Stimulated activated CD4-positive, alpha-beta T cell treated with anti-CD3 and anti-CD28 coated beads, Interleukin-1b, Interleukin-23, amount 100 ng/mL, for 48 hours (primary cell): ENCODE measurements around the gene RIMBP3C.
"Not testable (repeated sequence)": the region's sequence is repeated elsewhere in the genome, so short reads cannot be mapped to it uniquely, and the experiment has no call there.

Source experiments
- DNase-seq: peaks from one replicate; pipeline ENCODE4 v3.0.0-alpha.2; 2020

The RIMBP3C gene

DNA sequence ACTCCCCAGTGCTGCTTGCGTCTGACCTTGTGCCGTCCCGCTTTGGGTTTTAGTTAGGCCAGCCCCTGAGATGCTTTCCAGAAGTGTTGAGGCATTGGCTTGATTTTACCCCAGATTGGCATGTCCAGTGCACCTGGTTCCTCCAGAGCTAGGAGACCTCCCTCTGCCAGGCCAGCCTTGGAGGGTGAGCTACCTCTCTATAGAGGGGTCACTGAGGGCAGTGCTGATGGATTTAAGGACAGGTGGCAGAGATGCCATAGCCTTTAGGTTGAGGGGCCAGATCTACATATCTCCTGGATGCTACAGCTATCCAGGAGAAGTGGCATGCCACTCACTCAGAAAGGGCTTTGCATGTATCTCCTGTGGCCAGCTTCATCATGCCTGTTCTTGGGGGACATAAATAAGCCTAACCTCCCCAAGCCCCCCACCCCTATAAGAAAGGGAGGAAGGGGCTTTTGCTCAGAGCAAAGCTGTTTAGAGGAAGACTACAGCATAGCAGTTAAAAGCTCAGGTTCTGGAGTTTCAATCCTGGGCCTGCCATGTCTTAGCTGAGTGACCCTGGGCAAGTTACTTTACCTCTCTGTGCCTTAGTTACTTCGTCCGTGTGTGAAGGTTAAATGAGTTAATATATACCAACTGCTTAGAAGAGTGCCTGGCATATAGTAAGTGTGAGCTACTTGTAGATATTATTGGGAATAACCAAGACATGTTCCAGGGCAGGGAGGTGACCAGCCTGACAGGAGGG lies 22.7 kb upstream of the RIMBP3C start:
- no peak for DNase-seq

DNA sequence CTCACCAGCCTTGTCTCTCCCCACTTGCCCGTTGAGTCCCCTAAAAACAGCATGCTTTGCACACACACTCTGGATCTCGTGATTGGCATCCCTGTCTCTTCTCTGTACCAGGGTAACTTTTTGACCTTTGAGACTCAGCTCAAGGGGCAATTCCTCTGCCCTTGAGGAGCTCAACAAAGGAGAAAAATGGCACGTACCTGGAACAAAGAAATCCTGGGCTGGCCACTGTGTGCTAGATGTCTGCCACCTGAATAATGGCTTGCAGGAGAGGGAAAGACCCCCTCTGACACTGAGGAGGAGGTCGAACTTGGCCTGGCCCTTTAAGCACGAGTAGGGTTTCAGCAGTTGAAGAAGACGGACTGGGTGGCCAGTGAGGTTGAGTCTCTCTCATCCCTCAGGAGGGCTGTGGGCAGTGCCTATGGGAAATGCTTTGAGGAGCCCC lies 22.1 kb upstream of the RIMBP3C start:
- no peak for DNase-seq

DNA sequence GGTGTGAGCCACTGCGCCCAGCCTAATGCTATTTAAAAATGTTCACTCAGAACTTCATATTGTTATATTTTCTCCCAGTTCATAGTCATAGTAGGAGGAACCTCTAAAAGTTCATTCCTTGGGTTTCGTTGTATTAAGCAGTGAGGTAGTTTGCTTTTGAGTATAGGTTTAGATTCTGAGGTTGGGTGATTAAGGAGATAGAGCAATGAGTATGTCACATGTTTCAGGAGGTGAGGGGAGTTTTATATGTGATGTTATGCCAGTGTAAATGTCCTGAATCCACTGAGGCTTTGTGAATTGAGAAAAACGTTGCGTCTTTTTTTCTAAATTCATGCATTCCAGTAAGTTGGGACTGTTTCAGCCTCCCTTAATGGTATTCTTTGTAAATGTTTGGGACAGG lies 20.4 kb upstream of the RIMBP3C start:
- DNase-seq, result no peak

DNA sequence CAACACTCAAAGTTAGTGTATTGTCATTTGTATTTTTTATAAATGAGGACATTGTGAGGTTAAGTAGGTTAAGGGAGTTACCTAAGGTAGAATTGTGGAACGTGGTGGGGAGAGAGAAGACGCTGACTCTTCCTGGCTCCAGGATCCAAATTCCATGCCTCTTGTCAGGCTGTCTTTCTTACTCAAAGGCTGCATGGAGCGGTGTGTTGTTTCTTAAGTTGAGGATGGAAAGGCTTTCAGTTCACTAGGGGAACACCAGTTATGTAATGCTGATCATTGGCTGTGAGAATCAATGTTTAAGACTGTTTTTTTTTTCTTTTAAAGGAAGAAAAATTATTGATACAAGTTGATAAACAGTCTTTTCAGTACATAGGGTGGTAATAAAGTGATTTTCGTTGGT lies 19.1 kb upstream of the RIMBP3C start:
- no peak for DNase-seq

DNA sequence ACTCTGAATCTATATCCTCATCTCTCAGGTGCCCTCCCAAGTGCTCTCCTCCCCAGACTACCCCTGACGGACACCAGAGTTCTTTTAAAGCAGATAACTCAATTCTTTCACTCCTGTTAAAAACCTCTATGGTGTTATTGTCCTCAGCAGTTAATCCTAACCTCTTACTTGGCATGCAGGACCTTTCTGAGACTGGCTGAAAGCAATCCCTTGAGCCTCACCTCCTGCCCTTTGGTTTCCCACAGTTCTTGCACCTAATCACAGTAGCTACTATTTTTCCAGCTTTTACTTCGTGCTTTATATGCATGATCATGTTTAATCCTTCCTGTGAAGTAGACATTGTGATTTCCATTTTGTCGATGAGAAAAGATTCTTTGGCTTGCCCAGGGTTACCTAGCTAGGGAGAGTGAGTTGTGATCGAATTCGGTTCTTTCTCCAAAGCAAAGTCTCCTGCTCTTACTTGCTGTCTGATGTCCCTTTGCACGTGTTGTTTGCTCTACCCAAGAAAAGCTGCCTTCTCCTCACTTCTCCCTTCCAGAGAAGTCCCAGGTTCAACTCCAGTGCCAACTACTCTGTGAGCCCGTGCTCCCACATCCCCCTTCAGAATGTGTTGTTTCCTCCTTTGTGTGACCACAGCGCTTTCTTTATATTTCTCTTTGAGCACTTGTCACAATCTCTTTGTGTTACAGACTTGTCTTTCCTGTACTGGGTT lies 18.4 kb upstream of the RIMBP3C start:
- DNase-seq, result no peak

DNA sequence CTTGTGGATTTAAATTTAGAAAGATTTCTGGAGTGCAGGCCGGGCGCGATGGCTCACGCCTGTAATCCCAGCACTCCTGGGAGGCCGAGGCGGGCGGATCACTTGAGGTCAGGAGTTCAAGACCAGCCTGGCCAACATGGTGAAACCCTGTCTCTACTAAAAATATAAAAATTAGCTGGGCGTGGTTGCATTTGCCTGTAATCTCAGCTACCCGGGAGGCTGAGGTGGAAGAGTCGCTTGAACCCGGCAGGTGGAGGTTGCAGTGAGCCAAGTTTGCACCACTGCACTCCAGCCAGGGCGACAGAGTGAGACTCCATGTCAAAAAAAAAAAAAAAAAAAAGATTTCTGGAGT lies 17.8 kb upstream of the RIMBP3C start:
- DNase-seq, result not testable (repeated sequence)

DNA sequence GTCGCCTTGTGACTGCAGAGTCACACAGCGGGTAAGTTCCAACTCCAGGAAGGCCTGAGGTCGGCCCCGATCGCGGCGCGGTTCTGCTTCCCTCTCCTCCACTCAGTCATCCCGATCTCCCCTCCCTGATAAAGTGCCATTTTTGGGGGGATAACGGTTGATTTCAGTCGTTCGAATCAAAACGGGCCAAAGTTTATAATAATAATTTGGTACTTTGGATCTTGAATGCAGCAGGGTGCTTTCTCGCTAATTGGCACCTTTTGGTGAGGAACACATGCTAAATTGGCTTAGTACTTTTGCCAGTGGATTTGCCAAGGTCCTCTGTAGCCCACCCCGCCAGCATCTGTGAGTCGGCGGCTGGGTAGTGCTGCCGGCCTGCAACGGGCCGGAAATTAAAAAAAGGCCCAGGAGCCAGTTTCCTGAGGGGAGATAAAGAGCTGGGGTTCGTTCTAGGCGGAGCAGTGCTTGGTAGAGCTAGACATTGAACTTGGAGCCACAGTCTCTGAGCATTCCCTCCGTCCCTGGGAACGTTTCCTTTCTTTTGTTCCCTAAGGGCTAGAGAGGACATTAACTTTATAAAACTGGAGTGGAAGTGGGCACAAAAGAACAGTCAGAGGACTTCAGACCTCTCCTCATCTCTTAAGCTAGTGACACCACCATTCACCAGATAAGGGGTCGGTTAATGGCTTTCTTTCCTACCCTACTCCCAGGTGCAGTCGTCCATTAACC lies 17.2 kb upstream of the RIMBP3C start:
- peak; percentile 14 for DNase-seq

DNA sequence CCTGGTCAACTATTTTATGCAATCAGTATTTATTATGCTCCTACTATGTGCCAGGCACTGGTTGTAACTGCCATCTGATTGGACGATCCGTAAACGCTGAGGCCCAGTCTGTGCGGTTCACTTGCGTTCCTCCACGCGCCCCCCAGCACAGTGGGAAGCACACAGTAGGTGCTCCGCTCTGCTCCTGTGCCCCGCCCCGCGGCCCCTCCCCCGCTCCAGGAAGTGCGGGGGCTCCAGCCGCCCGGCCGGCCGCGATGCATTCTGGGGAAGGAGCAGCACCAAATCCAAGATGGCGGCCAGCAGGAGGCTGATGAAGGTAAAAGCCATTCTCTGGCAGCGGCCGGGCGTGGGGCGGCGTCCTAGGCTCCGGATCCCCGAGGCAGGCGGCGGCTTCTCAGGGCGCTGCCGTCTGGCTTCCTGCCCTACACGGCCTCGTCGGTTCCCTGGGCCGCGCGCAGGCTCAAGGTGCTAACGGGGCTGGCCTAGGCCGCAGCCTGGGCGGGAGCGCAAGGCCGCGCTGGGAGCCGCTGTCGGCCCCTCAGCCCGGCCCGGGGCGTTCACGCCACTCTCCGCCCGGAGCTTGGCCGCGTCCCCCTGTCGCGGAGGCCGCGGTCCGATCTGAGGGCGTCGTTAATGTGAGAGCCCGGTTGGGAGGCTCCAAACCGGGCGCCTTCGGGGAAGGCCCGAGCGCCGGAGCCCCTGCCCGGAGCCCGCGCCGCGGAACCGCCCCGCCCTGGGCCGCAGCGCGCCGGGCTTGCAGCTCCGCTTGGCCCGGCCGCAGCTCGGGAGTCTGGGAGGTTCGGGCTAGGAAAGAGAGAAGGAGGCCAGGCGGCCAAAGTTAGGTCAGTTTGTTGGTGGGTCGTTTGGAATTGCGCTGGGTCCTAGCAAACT lies 16.4 kb upstream of the RIMBP3C start, which contains the start of gene UBE2L3:
UBE2L3 (plus strand) TSS at position 259 of the 891 bp plus-strand sequence; CDS start at position 290, 31 bp downstream.
- DNase-seq, result peak; percentile 84

DNA sequence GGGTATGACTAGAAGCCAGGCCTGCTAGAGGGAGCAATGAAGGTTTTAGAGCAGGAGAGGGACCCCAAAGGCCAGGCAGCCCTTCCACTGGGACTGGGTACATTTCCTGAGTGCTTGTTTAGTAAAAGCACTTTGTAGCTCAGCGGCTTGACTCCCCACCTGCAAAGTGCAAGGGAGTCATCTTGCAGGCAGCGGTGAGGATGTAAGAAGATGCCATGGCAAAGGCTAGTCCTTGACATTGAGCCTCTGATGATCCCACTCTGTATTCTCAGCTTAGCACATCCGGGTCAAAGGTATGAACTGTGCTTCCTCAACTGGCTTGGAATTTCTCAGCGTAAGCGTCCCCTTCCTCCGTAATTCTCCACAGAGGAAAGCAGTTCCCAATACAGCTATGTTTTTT lies 13.2 kb upstream of the RIMBP3C start:
- DNase-seq, result no peak

DNA sequence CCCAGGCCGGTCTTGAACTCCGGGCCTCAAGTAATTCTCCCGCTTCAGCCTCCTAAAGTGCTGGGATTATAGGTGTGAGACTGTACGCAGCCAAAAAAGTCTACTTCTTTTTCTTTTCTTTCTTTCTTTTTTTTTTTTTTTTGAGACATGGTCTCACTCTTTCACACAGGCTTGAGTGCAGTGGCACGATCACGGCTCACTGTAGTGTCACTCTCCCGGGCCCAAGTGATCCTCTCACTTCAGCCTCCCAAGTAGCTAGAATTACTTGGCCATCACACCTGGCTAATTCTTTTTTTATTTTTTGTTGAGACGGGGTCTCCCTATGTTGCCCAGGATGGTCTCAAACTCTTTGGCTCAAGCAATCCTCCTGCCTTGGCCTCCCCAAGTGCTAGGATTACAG lies 12.7 kb upstream of the RIMBP3C start:
- DNase-seq, result no peak

DNA sequence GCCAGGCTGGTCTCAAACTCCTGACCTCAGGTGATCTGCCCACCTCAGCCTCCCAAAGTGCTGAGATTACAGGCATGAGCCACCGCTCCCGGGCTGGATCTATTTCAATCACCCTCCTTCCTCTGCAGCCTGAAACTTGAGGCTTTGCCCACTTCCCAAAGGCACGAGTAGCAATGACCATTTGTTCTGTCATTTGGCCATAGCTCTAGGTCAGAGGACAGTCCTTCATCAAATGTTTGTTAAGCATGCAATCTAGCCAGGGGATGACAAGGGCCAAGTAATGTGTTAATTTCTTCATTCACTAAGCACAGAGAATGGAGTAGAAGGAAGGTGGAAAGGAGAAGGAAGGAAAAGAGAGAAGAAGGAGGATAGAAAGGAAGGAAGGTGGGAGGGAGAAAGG lies 9.4 kb upstream of the RIMBP3C start:
- DNase-seq, result not testable (repeated sequence)

DNA sequence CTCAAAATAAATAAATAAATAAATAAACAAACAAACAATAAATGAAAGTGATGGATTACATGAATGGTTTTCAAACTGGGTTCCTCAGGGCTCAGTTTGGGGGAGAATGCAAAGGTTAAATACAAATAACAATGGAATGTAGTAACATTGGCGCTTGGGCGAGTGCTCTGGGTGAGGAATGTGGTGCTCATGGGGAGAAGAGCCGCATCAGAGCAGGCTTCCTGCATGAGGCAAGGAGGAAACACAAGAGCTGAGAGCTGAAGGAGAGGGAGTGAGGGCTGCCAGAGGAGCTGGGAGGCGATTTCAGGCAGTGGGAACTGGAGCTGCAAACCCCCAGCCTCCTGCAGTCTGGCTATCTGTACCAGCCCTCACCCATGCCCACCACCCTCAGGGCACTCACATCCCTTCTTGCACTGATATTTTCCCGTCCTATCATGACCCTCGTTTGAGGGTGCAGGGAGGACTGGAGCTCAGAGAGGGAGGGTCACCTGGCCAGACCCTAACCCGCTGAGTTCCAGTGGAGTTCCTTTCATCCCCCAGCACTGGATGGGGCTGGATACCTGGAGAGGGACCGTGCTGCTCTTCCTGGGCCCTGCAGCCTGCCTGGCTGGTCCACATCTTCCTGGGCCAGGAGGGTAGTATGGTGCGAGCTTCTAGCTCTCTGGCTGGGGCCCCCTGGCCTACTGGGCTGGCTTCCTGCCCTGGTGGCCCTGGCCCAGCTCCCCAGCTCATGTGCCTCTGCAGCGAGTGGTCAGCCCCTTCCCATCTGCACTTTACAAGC lies 8.3 kb upstream of the RIMBP3C start:
- not testable (repeated sequence) for DNase-seq

DNA sequence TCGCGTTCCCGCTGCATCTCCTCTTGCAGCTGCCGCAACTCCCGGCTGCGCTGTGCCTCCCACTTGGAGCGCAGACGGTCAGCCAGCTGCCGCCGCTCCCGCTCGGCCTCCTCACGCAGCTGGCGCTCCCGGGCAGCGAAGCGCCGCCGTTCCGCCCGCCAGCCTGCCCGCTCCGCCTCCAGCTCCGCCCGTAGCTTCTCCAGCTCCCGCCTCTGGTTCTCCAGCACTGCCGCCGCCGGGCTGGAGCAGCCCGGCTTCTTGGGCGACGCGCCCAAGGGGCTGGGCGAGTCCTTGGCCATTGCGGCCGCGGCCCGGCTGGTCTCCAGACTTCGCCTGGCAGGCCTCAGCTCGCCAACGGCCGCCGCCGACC lies 598 bp downstream of the RIMBP3C start:
- DNase-seq, result not testable (repeated sequence)

DNA sequence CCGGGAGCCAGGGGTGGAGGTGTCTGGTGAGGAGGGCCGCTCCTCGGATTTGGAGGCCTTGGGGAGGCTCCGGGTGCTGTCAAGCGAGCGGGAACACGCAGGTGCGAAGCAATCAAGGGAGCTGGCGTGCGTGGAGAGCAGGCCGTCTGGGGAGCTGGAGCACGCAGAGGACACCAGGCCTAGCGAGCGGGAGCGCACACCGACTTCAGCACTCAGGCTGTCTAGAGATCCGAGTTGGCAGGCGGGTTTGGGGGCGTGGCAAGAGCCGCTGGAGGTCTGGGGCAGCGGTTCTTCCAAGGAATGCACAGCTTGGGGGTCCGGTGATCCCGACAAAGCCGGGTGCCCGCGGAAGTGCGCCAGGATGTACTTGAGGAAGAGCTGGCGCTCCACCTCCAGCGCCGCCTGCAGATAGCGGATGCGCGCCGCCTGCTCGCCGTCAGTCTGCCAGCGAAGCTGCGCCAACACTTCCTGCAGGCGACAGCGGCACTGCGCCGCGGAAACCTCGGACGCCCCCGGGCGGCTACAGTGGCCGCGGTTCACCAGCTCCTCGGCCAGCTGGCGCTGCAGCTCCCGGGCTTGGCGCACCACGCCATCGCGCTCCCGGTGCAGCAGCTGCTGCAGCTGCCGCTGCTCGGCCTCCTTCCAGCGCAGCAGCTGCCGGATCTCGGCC lies 1.1 kb downstream of the RIMBP3C start:
- not testable (repeated sequence) for DNase-seq

DNA sequence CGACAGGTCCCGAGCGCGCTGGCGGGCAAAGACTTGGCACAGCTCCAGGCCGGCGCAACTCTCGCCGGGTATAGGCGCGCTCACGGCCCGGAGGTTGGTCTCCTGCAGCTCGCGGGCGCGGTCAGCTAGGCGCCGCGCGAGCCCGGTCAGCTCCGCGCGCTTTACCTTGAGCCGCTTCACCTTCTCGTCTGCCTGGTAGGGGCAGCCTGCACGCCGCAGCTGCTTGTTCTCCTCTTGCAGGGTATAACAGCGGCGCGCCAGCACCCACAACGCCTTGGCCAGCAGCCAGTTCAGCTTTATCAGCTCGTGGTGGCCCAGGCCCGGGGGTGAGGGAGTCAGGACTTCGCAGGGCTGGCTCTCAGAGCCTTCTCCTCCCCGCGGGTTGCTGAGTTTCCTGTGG lies 1.7 kb downstream of the RIMBP3C start:
- DNase-seq, result not testable (repeated sequence)

DNA sequence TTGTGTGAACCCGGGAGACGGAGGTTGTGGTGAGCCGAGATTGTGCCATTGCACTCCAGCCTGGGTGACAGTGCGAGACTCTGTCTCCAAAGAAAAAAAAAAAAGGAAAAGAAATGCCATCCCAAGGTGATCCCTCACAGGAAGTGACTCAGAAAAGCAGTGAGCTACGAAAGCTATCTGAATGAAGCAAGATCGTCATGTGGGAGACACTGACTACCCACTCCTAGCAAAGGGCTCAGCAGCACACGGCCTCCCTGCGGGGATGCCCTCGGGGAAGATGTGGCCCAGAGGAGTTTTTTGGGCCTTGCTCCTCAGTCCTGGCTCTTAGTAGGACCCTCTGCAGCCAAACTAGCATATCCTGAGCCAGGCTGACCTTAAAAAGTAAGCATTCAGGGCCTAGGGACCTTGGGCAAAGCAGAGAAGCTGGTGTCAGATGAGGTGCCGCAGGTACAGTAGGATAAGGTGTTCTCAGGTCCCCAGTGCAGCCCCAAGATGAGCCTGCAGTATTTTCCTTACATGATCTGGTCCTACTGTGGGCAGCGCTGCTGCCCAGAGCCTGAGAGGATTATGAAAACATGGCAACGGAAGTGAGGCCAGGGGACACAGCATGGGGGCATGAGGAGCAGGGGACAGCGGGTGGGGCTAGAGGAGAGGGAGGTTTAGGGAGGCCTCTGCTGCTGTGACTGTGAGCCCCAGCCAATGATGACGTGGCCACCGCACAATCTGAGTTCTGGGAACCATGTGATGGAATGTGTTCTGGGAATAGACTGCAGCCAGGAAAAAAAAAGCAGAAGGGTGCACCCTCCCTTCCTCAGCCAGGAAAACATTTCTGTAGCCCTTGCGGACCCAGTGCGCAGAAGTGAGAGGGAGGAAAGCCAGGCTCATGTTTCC lies 6.6 kb downstream of the RIMBP3C start:
- DNase-seq, result not testable (repeated sequence)

DNA sequence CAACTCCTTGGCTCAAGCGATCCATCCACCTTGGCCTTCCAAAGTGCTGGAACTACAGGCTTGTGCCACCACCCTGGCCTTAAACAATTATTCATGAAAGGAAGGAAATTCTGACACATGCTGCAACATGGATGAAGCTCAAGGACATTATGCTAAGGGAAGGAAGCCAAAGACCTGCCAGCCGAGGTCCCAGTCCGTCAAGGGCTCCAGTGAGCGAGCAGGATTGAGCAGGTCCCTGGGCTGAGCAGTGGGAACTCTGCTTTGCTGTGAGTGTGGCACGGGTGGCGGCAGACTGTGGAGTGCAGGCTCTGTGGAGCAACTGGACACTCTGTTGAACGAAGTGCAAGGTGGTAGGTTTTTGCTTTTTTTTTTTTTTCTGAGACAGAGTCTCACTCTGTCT lies 11.4 kb downstream of the RIMBP3C start:
- DNase-seq, result not testable (repeated sequence)

DNA sequence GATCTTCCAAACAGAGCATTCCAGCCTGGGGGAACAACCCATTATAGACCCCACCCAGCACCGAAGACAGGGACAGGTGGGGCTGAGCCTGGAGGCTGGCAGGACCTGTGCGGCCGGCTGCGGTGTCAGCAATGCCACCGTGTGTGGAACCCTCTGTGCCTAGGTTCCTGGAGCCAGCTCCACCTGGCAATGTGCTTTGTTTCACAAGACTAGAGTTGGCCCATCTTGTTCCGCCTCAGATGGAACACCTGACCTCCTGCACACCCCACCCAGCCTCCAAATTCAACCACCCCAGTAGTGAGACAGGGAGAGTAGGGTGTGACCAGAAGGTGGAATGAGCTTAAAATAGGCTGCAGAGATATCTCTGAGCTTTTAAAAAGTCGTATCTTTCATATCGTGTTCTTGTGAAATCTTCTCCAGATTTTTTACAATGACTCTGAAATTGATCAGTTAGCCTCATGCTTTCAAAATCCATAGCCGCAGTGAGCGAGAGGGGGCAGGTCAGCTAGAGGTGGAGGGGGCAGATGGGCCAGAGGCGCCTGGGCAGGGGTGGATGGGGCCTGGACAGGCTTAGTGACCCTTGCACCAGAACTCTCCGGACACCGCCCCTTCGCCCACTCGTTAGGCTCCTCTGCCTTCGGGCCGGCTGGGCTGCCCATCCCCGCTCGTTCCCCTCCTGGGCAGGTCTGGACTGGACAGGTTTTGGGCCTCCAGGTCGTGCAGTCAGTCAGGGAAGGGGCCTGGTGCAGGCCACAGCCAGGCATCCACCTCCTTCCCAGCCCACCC lies 18.2 kb downstream of the RIMBP3C start:
- not testable (repeated sequence) for DNase-seq

DNA sequence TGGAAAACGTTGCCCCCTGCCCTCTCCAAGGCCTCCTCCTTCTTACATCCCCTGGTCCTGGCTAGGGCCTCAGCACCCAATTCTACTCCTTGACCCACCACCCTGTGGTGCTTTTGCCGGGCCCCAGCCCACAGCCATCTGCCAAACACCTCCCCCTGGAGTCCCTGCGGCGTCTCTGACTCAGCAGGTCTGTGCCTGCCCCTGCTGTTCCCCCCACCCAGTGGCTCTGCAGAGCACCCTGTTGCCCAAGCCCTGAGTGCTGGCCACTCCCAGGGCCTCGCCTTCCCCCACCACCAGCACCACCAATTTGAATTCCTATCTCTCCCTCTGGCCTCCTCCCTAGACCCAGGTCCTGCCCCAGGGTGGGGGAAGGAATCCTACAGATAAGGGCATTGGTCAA lies 19.7 kb downstream of the RIMBP3C start:
- not testable (repeated sequence) for DNase-seq
